Panc1 (cell line): ENCODE measurements around the gene PRKD2. TPM values are rescaled to one million over a fixed set of nuclear protein-coding genes. Genes with fewer than 3 reads are reported as not detected.

Experiments
- ATAC-seq: fragments of 200-7000 bp; cut with Tn5 transposase; 2 replicates; pipeline ENCODE4 v1.9.1; 2020; ENCODE audit warnings: mild to moderate bottlenecking, moderate library complexity
- BruUV-seq: library from RNA; stranded (reverse); fragments of 400-500 nt; replicated peaks from 2 replicates; lab custom pipeline; 2021; lab: Mats Ljungman, UMichigan
- CTCF ChIA-PET: fragments of 300-600 bp; sonication (Branson Sonifier 250); formaldehyde crosslinking; loops from one replicate; lab custom pipeline; 2022; ENCODE audit warnings: antibody characterized with exemption; lab: Charles Lee
- POLR2A ChIA-PET: fragments of 300-600 bp; sonication (Branson Sonifier 250); formaldehyde crosslinking; loops from one replicate; lab custom pipeline; 2022; ENCODE audit warnings: antibody characterized with exemption; lab: Charles Lee
- DNase-seq: peaks from one replicate; pipeline ENCODE4 v3.0.0-alpha.2; 2010; ENCODE audit warnings: low read depth, low spot score
- H3K27ac ChIP-seq: 2 replicates; pipeline ENCODE4 v1.5.1; 2011; ENCODE audit warnings: mild to moderate bottlenecking, low read length, inconsistent platforms
- H3K27me3 ChIP-seq: fragments of 200-500 bp; sonication (Bioruptor generic); 2 replicates; pipeline ENCODE4 v1.6.0; 2014; ENCODE audit warnings: low read length, inconsistent platforms; ENCODE audit not compliant: control insufficient read depth, insufficient read depth
- H3K36me3 ChIP-seq: fragments of 200-500 bp; sonication (Bioruptor generic); 2 replicates; pipeline ENCODE4 v1.5.1; 2014; ENCODE audit warnings: inconsistent platforms, mild to moderate bottlenecking, low read length, moderate library complexity; ENCODE audit not compliant: control insufficient read depth, insufficient read depth
- H3K4me1 ChIP-seq: 2 replicates; pipeline ENCODE4 v1.5.1; 2011; ENCODE audit warnings: inconsistent platforms, mild to moderate bottlenecking, low read length, moderate library complexity; ENCODE audit not compliant: control insufficient read depth, insufficient read depth
- H3K4me3 ChIP-seq, 2 experiments: 2 replicates each; pipeline ENCODE4 v1.5.1; 2011 to 2012; ENCODE audit warnings: low read depth in 2 of 2, low read length in 2 of 2, mild to moderate bottlenecking in 2 of 2, inconsistent platforms in 1 of 2, moderate library complexity in 1 of 2
- H3K9me3 ChIP-seq: fragments of 200-500 bp; sonication (Bioruptor generic); 2 replicates; pipeline ENCODE4 v1.5.1; 2014; ENCODE audit warnings: low read depth, mild to moderate bottlenecking, inconsistent platforms, low read length, moderate library complexity; ENCODE audit not compliant: control insufficient read depth, insufficient read depth
- POLR2AphosphoS5 ChIP-seq: IDR thresholded peaks from 2 replicates; pipeline ENCODE4 v1.6.1; 2012; ENCODE audit warnings: mild to moderate bottlenecking, low read depth, low read length, moderate library complexity
- SIN3A ChIP-seq: IDR thresholded peaks from 2 replicates; pipeline ENCODE4 v1.6.1; 2012; ENCODE audit warnings: low read depth, mild to moderate bottlenecking, low read length, moderate library complexity, borderline replicate concordance; ENCODE audit not compliant: insufficient read depth
- TCF7L2 ChIP-seq: IDR thresholded peaks from 2 replicates; pipeline ENCODE4 v1.6.1; 2011; ENCODE audit warnings: mild to moderate bottlenecking, low read depth, low read length, inconsistent platforms
- in situ Hi-C: cut with HindIII; loops from 2 replicates; pipeline ENCODE4 v1.10.0; 2016; ENCODE audit warnings: low sequenced_read_pairs, low pct_unique_long_range_greater_than_20kb
- intact Hi-C: fragments of 100-400 bp; cut with micrococcal nuclease; formaldehyde crosslinking; loops from one replicate; pipeline ENCODE4 v1.10.0; 2022; ENCODE audit not compliant: unreplicated experiment
- total RNA-seq: library from RNA; stranded (reverse); gene quantifications from one replicate; pipeline ENCODE4 v1.2.1, GENCODE V29; 2021; ENCODE audit not compliant: unreplicated experiment
- TF ChIP-seq, protein P1 (sequence below), 2 experiments: IDR thresholded peaks; 2 replicates each; pipeline ENCODE4 v1.6.1; 2011 to 2012; ENCODE audit warnings: low read depth in 2 of 2, control low read depth in 1 of 2, low read length in 1 of 2, mild to moderate bottlenecking in 1 of 2, moderate library complexity in 1 of 2; ENCODE audit not compliant: insufficient read depth in 1 of 2
- TF ChIP-seq, protein P2 (sequence below): fragments of 450-650 bp; IDR thresholded peaks from 2 replicates; pipeline ENCODE4 v1.5.1; 2017; ENCODE audit warnings: mild to moderate bottlenecking

The PRKD2 gene
- total RNA-seq, 1 experiment from 2014 or later, result 41.2 TPM

DNA sequence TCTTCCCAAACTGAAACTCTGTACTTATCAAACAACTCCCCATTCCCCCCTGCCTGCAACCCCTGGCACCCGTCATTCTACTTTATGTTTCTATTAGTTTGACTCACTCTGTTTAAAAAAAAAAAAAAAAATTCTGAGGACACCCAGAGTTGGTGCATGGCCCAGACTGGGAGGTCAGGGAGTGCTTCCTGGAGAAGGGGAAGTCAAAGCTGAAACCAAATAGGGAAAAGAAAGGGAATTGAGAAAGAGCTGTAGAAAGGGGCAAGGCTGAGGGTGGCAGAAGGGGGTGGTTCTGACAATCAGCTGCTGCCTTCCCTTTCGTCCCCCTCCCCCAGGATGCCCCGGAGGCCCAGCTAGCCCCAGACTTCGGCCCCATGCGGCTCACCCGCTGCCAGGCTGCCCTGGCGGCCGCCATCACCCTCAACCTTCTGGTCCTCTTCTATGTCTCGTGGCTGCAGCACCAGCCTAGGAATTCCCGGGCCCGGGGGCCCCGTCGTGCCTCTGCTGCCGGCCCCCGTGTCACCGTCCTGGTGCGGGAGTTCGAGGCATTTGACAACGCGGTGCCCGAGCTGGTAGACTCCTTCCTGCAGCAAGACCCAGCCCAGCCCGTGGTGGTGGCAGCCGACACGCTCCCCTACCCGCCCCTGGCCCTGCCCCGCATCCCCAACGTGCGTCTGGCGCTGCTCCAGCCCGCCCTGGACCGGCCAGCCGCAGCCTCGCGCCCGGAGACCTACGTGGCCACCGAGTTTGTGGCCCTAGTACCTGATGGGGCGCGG, 38.4 kb upstream of the PRKD2 start:
- TF ChIP-seq, protein P1, sequence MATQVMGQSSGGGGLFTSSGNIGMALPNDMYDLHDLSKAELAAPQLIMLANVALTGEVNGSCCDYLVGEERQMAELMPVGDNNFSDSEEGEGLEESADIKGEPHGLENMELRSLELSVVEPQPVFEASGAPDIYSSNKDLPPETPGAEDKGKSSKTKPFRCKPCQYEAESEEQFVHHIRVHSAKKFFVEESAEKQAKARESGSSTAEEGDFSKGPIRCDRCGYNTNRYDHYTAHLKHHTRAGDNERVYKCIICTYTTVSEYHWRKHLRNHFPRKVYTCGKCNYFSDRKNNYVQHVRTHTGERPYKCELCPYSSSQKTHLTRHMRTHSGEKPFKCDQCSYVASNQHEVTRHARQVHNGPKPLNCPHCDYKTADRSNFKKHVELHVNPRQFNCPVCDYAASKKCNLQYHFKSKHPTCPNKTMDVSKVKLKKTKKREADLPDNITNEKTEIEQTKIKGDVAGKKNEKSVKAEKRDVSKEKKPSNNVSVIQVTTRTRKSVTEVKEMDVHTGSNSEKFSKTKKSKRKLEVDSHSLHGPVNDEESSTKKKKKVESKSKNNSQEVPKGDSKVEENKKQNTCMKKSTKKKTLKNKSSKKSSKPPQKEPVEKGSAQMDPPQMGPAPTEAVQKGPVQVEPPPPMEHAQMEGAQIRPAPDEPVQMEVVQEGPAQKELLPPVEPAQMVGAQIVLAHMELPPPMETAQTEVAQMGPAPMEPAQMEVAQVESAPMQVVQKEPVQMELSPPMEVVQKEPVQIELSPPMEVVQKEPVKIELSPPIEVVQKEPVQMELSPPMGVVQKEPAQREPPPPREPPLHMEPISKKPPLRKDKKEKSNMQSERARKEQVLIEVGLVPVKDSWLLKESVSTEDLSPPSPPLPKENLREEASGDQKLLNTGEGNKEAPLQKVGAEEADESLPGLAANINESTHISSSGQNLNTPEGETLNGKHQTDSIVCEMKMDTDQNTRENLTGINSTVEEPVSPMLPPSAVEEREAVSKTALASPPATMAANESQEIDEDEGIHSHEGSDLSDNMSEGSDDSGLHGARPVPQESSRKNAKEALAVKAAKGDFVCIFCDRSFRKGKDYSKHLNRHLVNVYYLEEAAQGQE (IDR thresholded peaks at IDR 0.05; ENCODE audit: insufficient read depth in 1 of 2, low read depth in 2 of 2, low read length in 1 of 2), result no peak
- TF ChIP-seq SIN3A (no peak), TCF7L2 (no peak), POLR2AphosphoS5 (no peak)
- TF ChIP-seq, protein P2, sequence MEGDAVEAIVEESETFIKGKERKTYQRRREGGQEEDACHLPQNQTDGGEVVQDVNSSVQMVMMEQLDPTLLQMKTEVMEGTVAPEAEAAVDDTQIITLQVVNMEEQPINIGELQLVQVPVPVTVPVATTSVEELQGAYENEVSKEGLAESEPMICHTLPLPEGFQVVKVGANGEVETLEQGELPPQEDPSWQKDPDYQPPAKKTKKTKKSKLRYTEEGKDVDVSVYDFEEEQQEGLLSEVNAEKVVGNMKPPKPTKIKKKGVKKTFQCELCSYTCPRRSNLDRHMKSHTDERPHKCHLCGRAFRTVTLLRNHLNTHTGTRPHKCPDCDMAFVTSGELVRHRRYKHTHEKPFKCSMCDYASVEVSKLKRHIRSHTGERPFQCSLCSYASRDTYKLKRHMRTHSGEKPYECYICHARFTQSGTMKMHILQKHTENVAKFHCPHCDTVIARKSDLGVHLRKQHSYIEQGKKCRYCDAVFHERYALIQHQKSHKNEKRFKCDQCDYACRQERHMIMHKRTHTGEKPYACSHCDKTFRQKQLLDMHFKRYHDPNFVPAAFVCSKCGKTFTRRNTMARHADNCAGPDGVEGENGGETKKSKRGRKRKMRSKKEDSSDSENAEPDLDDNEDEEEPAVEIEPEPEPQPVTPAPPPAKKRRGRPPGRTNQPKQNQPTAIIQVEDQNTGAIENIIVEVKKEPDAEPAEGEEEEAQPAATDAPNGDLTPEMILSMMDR, result no peak
- Histone ChIP-seq H3K9me3 (no peaks in the 10 kb centered on the region), H3K27ac (no peak overlapping the region), H3K36me3 (no peaks in the 10 kb centered on the region), H3K27me3 (no peaks in the 10 kb centered on the region), H3K4me3 (no peak overlapping the region), H3K4me1 (no peaks in the 10 kb centered on the region)
- CTCF ChIA-PET, result no interaction called here
- in situ Hi-C loops (no loop called here), intact Hi-C loops (loop anchor here (5.0 kb wide), 1 partner anchor 77 kb away; no protein-coding TSS in a partner anchor)
- POLR2A ChIA-PET, result no interaction called here
- DNase-seq (no peak), ATAC-seq (no peak)
- BruUV-seq, result no TSS peak

DNA sequence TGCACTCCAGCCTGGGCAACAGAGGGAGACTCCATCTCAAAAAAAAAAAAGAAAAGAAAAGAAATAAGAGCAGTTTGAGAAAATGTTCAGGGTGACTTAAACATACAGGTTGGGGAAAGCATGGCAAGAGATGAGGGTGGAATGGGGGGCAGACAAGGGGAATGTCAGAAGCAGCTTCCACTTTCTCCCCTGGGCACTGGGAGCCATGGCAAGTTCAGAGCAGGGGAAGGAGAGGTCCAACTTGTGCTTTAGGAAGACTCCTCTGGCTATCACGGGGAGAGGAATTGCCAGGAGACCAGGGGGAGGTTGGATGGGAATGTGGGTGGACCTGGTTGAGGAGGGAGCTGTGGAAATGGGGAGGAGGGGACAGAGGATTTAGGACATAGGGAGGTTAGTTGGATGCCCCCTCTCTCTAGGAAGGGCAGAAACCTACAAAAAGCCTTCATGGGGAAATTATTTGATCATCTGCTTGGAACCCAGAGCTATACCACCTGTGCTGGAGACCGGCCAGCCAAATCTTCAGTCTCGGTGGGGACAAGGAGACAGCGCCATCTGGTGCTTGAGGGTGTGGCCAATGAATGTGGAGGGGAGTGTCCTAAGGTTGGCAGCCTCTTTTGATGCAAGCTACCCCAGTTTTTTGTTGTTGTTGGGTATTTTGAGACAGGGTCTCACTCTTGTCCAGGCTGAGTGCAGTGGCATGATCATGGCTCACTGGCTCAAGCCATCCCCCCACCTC, 36.7 kb upstream of the PRKD2 start:
- no peak for TF ChIP-seq TCF7L2
- TF ChIP-seq, protein P2, result peak; percentile 50
- TF ChIP-seq SIN3A, result no peak
- no peak for TF ChIP-seq POLR2AphosphoS5
- TF ChIP-seq, protein P1 (IDR thresholded peaks at IDR 0.05; ENCODE audit: insufficient read depth in 1 of 2, low read depth in 2 of 2, low read length in 1 of 2), result no peak
- Histone ChIP-seq H3K27me3 (no peaks in the 10 kb centered on the region), H3K36me3 (no peaks in the 10 kb centered on the region), H3K4me3 (no peak overlapping the region), H3K4me1 (no peaks in the 10 kb centered on the region), H3K9me3 (no peaks in the 10 kb centered on the region), H3K27ac (no peak overlapping the region)
- ATAC-seq (no peak), DNase-seq (no peak)
- in situ Hi-C loops (no loop called here), intact Hi-C loops (no loop called here)
- POLR2A ChIA-PET, result no interaction called here
- CTCF ChIA-PET, result interaction anchor here (0.7 to 0.9 kb wide), 2 partner anchors 87 to 462 kb away, joined by 3 to 14 read pairs; no protein-coding TSS in a partner anchor
- BruUV-seq, result no TSS peak
